Skeletal muscle satellite cell (primary cell): ENCODE measurements around the gene GNAO1.

Experiments used
- H3K27me3 ChIP-seq: 2 replicates; pipeline ENCODE4 v1.7.0; 2013; ENCODE audit warnings: low read length; ENCODE audit not compliant: control insufficient read depth, insufficient read depth
- H3K36me3 ChIP-seq: 2 replicates; pipeline ENCODE4 v1.7.0; 2013; ENCODE audit warnings: mild to moderate bottlenecking, control low read depth, low read length; ENCODE audit not compliant: insufficient read depth
- H3K4me1 ChIP-seq: 2 replicates; pipeline ENCODE4 v1.7.0; 2013; ENCODE audit warnings: low read length; ENCODE audit not compliant: control insufficient read depth, insufficient read depth
- H3K4me2 ChIP-seq: 2 replicates; pipeline ENCODE4 v1.7.0; 2013; ENCODE audit warnings: mild to moderate bottlenecking, low read length
- H3K4me3 ChIP-seq: 2 replicates; pipeline ENCODE4 v1.7.0; 2013; ENCODE audit warnings: low read length
- H3K9ac ChIP-seq: 2 replicates; pipeline ENCODE4 v1.7.0; 2013; ENCODE audit warnings: mild to moderate bottlenecking, low read depth, low read length, moderate library complexity
- H3K9me3 ChIP-seq: replicated peaks from 2 replicates; pipeline ENCODE4 v1.7.0; 2013; ENCODE audit warnings: mild to moderate bottlenecking, control low read depth, low read length

The GNAO1 gene

GRCh38 chr16:56262148-56262547, 70.9 kb downstream of the GNAO1 start:
- H3K27me3 ChIP-seq: peaks cover 54% of the 10 kb centered on the region
- no peak overlapping the region for H3K4me2 ChIP-seq
- no peak overlapping the region for H3K4me3 ChIP-seq
- H3K4me1 ChIP-seq: no peaks in the 10 kb centered on the region
- no peaks in the 10 kb centered on the region for H3K36me3 ChIP-seq
- H3K9ac ChIP-seq: no peak overlapping the region
- H3K9me3 ChIP-seq: no peaks in the 10 kb centered on the region

DNA sequence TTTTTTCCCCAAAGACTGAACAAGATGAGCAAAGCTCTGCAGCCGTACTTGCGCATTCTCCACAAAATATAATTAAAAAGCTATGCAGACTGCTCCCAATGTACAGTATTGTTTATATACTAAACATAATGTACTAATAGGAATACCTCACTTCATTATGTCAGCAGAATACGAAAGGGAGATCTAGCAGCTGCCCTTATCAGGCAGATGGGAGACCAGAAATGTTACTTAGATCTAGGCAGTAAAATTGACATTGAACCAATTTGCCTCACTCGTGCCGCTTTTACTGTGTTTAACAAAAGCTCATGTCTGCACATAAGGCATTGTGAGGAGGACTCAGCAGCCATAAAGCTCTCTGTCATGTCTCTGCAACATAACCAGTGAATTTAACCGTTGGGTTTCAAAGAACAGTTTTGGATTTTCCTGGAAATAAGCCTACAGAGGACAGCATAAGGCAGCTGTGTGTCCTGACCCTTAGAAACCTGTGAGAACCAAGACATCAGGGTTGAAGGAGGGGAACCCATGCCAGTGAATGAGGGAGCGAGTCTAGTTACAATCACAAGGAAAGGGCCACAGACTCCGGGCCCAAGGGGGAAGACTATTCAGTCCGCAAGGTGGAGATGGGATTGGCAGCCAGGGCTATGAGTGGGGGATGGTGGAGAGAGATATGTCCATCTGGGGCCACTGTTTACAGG, 71.4 kb downstream of the GNAO1 start:
- no peak overlapping the region for H3K4me3 ChIP-seq

GRCh38 chr16:56263711-56264608, 72.7 kb downstream of the GNAO1 start:
- no peak overlapping the region for H3K4me3 ChIP-seq
- H3K4me1 ChIP-seq: no peaks in the 10 kb centered on the region
- no peaks in the 10 kb centered on the region for H3K36me3 ChIP-seq
- no peaks in the 10 kb centered on the region for H3K9me3 ChIP-seq
- H3K27me3 ChIP-seq: peaks cover 36% of the 10 kb centered on the region
- no peak overlapping the region for H3K9ac ChIP-seq
- no peak overlapping the region for H3K4me2 ChIP-seq

More for the DNA sequence above, 71.4 kb downstream of the GNAO1 start:
- no peak overlapping the region for H3K9ac ChIP-seq
- no peak overlapping the region for H3K4me2 ChIP-seq
- peaks cover 49% of the 10 kb centered on the region for H3K27me3 ChIP-seq
- H3K9me3 ChIP-seq: no peaks in the 10 kb centered on the region
- H3K4me1 ChIP-seq: no peaks in the 10 kb centered on the region
- H3K36me3 ChIP-seq: no peaks in the 10 kb centered on the region

DNA sequence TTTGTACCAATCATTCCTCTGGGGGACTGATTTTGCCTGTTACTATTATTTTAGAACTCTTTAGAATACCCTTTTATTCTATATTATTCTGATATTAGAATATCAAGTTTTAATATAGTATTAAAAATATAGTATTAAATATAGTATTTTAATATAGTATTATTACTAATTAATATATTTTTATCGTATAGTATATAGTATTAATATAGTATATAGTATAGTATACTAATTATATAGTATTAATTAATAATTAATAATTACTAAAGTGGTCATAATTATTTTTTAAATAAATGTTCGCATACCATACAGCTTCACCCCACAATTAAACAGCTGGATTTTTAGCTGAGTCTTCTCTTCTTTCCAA, 73.3 kb downstream of the GNAO1 start:
- H3K4me2 ChIP-seq: no peak overlapping the region
- H3K27me3 ChIP-seq: peaks cover 31% of the 10 kb centered on the region
- no peak overlapping the region for H3K4me3 ChIP-seq
- H3K9ac ChIP-seq: no peak overlapping the region
- no peaks in the 10 kb centered on the region for H3K9me3 ChIP-seq
- peaks cover 4% of the 10 kb centered on the region for H3K4me1 ChIP-seq
- no peaks in the 10 kb centered on the region for H3K36me3 ChIP-seq

- H3K9ac ChIP-seq: no peak overlapping the region
- no peaks in the 10 kb centered on the region for H3K9me3 ChIP-seq
- H3K4me3 ChIP-seq: no peak overlapping the region
- H3K36me3 ChIP-seq: no peaks in the 10 kb centered on the region
- peaks cover 10% of the 10 kb centered on the region for H3K4me1 ChIP-seq
- H3K4me2 ChIP-seq: no peak overlapping the region
- H3K27me3 ChIP-seq: peaks cover 31% of the 10 kb centered on the region
These were observed 73.9 kb downstream of the GNAO1 start for GRCh38 chr16:56265184-56265583.

GRCh38 chr16:56265746-56266145, 74.5 kb downstream of the GNAO1 start:
- H3K4me3 ChIP-seq: no peak overlapping the region
- no peak overlapping the region for H3K4me2 ChIP-seq
- peaks cover 12% of the 10 kb centered on the region for H3K4me1 ChIP-seq
- no peaks in the 10 kb centered on the region for H3K9me3 ChIP-seq
- no peak overlapping the region for H3K9ac ChIP-seq
- no peaks in the 10 kb centered on the region for H3K36me3 ChIP-seq
- H3K27me3 ChIP-seq: peaks cover 29% of the 10 kb centered on the region

DNA sequence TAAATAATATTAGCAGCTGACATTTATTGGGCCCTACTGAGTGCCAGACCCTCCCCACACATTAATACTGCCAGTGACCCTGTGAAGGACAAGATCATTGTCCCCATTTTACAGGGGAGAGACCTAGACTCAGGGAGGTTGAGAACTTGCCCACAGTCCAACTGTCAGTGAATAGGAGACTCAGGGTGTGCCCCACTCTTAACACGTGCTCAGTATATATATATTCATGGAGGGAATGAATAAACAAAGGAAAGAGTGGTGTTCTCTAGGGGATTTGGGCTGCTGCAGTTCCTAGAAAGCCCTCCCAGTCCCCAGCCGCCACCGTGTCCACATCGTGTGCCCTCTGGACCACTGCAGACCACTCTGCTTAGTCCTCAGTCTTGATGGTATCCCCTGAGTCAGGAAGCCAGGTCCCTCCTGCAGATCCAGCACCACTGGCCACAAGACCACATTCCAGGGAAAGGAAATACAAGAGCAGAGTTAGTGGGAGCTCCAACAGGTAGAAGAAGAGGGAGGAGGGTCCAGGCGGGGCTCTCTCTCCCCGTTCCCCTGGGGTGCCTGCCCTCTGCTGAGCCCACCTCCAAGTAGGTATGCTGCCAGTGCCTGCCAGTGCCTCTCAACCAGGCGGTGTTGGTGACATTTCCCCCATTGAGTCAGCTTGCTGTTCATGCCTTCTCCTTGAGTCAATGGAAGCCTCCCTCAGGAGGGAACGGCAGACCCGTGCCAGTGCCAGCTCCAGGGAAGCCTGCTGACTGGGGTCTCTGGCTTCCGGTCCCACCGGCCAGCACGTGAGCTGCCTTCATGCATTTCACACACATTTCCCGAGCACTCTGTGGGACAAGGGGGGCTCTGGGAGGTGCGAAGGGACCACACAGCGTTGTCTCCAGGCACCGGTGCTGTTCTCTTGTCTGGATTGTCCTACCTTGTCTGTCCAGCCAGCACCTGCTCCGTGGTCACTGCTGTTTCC, 75.6 kb downstream of the GNAO1 start:
- no peak overlapping the region for H3K4me3 ChIP-seq
- H3K27me3 ChIP-seq: peaks cover 17% of the 10 kb centered on the region
- no peaks in the 10 kb centered on the region for H3K9me3 ChIP-seq
- no peaks in the 10 kb centered on the region for H3K36me3 ChIP-seq
- no peak overlapping the region for H3K4me2 ChIP-seq
- H3K4me1 ChIP-seq: peaks cover 12% of the 10 kb centered on the region
- no peak overlapping the region for H3K9ac ChIP-seq

DNA sequence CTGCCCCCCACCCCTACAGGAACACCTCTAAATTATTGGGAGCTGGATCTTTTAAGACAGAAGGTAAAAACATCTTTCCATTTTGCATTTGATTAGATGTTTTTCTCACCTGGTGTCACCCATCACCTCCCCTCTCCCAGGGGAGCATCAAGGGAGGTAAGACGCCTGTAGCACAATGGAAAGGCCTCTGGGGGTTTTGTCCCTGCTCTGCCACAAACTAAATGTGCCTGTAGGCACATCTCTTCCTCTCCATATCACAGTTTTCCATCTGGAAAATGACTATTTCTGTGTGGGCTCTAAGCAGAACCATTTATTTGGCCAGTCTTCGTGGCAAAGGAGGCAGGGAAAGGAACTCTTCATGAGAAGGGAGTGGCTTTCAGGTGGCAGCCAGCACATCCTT, 76.6 kb downstream of the GNAO1 start:
- no peaks in the 10 kb centered on the region for H3K9me3 ChIP-seq
- no peak overlapping the region for H3K9ac ChIP-seq
- peaks cover 8% of the 10 kb centered on the region for H3K27me3 ChIP-seq
- no peak overlapping the region for H3K4me2 ChIP-seq
- H3K36me3 ChIP-seq: no peaks in the 10 kb centered on the region
- no peak overlapping the region for H3K4me3 ChIP-seq
- peaks cover 12% of the 10 kb centered on the region for H3K4me1 ChIP-seq

DNA sequence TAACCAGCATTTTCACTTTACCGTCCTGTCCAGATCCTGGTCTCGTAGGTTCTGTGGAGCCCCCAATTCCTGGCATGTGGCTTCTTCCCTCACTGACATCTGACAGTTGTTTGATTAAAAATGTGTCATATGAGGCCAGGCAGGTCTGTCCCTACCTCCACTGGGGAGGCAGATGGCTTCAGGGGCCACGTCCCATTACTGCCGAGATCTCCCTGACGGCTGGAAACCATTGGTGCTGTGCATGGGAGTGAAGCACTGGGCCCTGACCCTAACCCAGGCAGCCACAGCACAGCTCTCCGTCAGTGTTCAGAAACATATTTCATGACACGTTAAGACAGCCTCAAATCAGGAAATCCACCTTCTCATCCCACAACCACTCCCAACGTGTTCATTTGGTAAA, 77.5 kb downstream of the GNAO1 start:
- no peak overlapping the region for H3K9ac ChIP-seq
- H3K4me1 ChIP-seq: peaks cover 12% of the 10 kb centered on the region
- no peaks in the 10 kb centered on the region for H3K9me3 ChIP-seq
- peaks cover under 1% of the 10 kb centered on the region for H3K27me3 ChIP-seq
- H3K4me2 ChIP-seq: no peak overlapping the region
- no peaks in the 10 kb centered on the region for H3K36me3 ChIP-seq
- H3K4me3 ChIP-seq: no peak overlapping the region

- Histone ChIP-seq H3K9ac (no peak overlapping the region), H3K9me3 (no peaks in the 10 kb centered on the region), H3K4me3 (no peak overlapping the region), H3K4me1 (peaks cover 12% of the 10 kb centered on the region), H3K4me2 (peak overlapping the region; percentile 6), H3K36me3 (no peaks in the 10 kb centered on the region), H3K27me3 (no peaks in the 10 kb centered on the region)
These were observed 78.0 kb downstream of the GNAO1 start for GRCh38 chr16:56269281-56269680.
